Neutrophil (primary cell): ENCODE data around the gene SLMAP.

Experiments
- H3K27ac ChIP-seq: fragments of 200-600 bp; sonication (generic); 2 replicates; pipeline ENCODE4 v1.5.1; 2016; ENCODE audit warnings: mild to moderate bottlenecking, moderate library complexity
- H3K27me3 ChIP-seq: fragments of 200-600 bp; sonication (generic); 2 replicates; pipeline ENCODE4 v1.6.0; 2016; ENCODE audit warnings: mild to moderate bottlenecking
- H3K36me3 ChIP-seq: fragments of 200-600 bp; sonication (generic); 2 replicates; pipeline ENCODE4 v1.5.1; 2017
- H3K4me1 ChIP-seq, 2 experiments: fragments of 200-600 bp in 1 of 2; sonication (generic) in 1 of 2; 1 replicate in 1 of 2; 2 replicates in 1 of 2; pipeline versions ENCODE4 v1.5.1 to v1.6.1; 2013 to 2016; ENCODE audit warnings: low read depth in 1 of 2, low read length in 1 of 2, mild to moderate bottlenecking in 1 of 2, moderate library complexity in 1 of 2; ENCODE audit not compliant: control insufficient read depth in 1 of 2, insufficient read depth in 1 of 2
- H3K4me3 ChIP-seq, 2 experiments: fragments of 200-600 bp in 1 of 2; sonication (generic) in 1 of 2; 1 replicate in 1 of 2; 2 replicates in 1 of 2; pipeline ENCODE4 v1.5.1; 2013 to 2016; ENCODE audit warnings: low read depth in 1 of 2, low read length in 1 of 2, mild to moderate bottlenecking in 1 of 2, moderate library complexity in 1 of 2
- H3K9me3 ChIP-seq: fragments of 200-600 bp; sonication (generic); 2 replicates; pipeline ENCODE4 v1.5.1; 2016
- CTCF ChIP-seq: fragments of 200-600 bp; sonication (generic); IDR thresholded peaks from 2 replicates; pipeline ENCODE4 v1.5.1; 2016; ENCODE audit warnings: antibody characterized with exemption

The SLMAP gene

GRCh38 chr3:57943525-57944495 is 187.7 kb downstream of the SLMAP start:
- TF ChIP-seq CTCF = no peak
- H3K9me3 ChIP-seq = no peaks in the 10 kb centered on the region
- no peak overlapping the region for H3K4me3 ChIP-seq
- no peaks in the 10 kb centered on the region for H3K27me3 ChIP-seq
- no peaks in the 10 kb centered on the region for H3K36me3 ChIP-seq
- H3K27ac ChIP-seq = no peak overlapping the region
- no peaks in the 10 kb centered on the region for H3K4me1 ChIP-seq

- no peaks in the 10 kb centered on the region for H3K36me3 ChIP-seq
- no peaks in the 10 kb centered on the region for H3K27me3 ChIP-seq
- no peaks in the 10 kb centered on the region for H3K9me3 ChIP-seq
- H3K27ac ChIP-seq = no peak overlapping the region
- no peak for TF ChIP-seq CTCF
- no peak overlapping the region for H3K4me3 ChIP-seq
- peaks cover 0 to 7% of the 10 kb centered on the region in 2 experiments for H3K4me1 ChIP-seq
Observed at GRCh38 chr3:57946970-57947381, 190.9 kb downstream of the SLMAP start.

GRCh38 chr3:57948080-57948671 is 192.1 kb downstream of the SLMAP start:
- no peak overlapping the region for H3K27ac ChIP-seq
- no peak overlapping the region for H3K4me3 ChIP-seq
- no peaks in the 10 kb centered on the region for H3K27me3 ChIP-seq
- peaks cover 0 to 7% of the 10 kb centered on the region in 2 experiments for H3K4me1 ChIP-seq
- no peaks in the 10 kb centered on the region for H3K36me3 ChIP-seq
- no peaks in the 10 kb centered on the region for H3K9me3 ChIP-seq
- TF ChIP-seq CTCF = no peak

DNA sequence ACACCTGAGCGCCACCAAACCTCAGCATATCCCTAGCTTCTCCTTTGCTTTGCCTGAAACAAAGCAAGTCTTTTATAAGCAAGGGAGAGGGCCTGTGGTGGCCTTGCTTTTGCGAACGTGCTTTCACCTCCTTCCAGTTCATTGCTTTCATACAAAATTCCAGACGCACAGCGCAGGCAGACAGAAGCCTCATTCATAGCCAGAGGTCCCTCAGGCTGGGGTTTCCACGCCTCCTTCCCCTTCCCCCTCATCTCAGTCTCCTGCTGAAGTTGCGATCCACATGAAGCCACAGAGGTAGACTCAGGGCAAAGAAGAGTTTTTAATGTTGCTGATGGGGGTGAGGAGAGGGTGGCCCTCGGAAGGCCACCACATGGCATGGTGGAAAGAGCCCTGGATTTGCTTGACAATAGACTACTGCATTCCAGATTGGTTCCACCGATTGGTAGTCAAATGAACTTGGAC is 192.7 kb downstream of the SLMAP start:
- Histone ChIP-seq H3K27ac (no peak overlapping the region), H3K9me3 (no peaks in the 10 kb centered on the region), H3K27me3 (no peaks in the 10 kb centered on the region), H3K4me3 (no peak overlapping the region), H3K4me1 (peaks cover 0 to 7% of the 10 kb centered on the region in 2 experiments), H3K36me3 (no peaks in the 10 kb centered on the region)
- no peak for TF ChIP-seq CTCF

DNA sequence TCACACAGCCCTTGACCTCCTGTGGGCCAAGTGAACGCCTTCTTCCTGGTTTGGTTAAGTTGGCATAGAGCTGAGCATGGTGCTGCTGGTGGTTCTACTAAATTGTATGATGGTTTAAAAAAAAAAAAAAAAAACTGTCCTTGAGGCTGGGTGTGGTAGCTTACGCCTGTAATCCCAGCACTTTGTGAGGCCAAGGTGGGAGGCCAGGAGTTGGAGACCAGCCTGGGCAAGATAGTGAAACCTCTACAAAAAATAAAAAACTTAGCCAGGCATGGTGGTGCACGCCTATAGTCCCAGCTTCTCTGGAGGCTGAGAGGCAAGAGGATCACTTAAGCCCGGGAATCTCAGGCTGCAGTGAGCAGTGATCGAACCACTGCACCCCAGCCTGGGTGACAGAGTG is 193.2 kb downstream of the SLMAP start:
- Histone ChIP-seq H3K9me3 (no peaks in the 10 kb centered on the region), H3K27ac (no peak overlapping the region), H3K4me3 (no peak overlapping the region), H3K27me3 (no peaks in the 10 kb centered on the region), H3K4me1 (peaks cover 0 to 7% of the 10 kb centered on the region in 2 experiments), H3K36me3 (no peaks in the 10 kb centered on the region)
- no peak for TF ChIP-seq CTCF
